Muscle of back (tissue), 11 donors: ENCODE measurements around the gene BCAS3. TPM values are rescaled to one million over a fixed set of nuclear protein-coding genes. Genes with fewer than 3 reads are reported as not detected.

Experiments used
- DNase-seq, 3 donors: peaks; one replicate each; pipeline versions ENCODE4 v3.0.0 to v3.0.0-alpha.2; 2013
- polyA plus RNA-seq, 10 donors: library from polyadenylated mRNA; unstranded; fragments of 120-200 nt; gene quantifications; one replicate each; pipeline ENCODE4 v1.2.1, GENCODE V29; 2013; ENCODE audit not compliant: insufficient read length in 10 of 10

The BCAS3 gene
- polyA plus RNA-seq, 10 donors, result 8.0 to 13.2 (median 10.2) TPM

DNA sequence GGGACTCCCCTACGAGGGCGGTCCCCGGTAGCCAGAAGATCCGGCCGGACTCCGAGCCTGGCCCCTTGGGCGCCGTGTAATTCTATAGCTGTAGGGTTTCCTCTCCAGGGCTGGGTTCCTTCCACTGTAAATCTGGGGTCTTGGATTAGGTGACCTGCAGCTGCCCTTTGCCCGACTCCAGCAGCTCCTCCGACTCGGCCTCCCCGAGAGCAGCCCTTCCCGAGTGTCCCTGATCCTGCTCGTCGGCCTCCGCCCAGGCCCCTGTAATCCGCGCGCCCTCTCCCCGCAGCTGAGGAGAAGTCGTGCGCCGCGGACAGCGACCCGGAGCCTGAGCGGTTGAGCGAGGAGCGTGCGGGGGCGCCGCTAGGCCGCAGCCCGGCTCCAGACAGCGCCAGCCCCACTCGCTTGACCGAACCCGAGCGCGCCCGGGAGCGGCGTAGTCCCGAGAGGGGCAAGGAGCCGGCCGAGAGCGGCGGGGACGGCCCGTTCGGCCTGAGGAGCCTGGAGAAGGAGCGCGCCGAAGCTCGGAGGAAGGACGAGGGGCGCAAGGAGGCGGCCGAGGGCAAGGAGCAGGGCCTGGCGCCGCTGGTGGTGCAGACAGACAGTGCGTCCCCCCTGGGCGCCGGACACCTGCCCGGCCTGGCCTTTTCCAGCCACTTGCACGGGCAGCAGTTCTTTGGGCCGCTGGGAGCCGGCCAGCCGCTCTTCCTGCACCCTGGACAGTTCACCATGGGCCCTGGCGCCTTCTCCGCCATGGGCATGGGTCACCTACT lies 727.4 kb downstream of the BCAS3 start:
- DNase-seq, result peak in 1 of 3 donors; percentile 77

DNA sequence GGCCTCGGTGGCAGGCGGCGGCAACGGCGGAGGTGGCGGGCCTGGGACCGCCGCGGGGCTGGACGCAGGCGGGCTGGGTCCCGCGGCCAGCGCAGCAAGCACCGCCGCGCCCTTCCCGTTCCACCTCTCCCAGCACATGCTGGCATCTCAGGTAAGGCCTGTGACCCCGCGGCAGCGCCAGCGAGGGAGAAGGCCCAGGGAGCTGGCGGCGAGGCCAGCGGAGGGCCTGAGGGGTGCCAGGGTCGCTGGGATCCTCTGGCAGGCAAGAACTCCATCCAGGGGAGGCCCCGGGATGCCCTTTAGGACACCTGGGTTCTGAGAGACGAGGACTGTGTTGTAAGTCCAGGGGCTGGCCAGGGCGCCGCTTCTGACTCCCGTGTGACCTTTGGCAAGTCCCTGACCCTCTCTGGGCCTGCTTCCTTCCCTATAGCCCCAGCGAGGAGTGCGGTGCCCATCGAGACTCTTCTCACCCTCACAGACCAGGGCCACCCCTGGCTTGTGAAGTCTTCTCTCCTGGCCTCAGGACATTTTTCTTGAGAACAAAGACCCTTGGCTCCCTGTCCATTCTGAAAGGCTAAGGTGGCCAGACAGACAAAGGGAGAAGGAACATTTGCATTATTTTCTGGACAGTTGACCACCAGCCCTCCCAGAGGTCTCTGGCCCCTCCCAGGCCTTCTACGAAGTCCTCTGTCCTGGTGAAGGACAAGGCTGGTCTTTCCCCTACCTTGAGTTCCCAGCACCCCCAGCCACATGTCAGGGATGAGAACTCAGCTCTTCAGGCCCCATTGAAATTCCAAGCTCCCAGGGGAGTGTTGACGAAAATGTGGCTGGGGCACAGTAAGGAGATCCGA lies 728.3 kb downstream of the BCAS3 start:
- peak in 1 of 3 donors; percentile 18 for DNase-seq

DNA sequence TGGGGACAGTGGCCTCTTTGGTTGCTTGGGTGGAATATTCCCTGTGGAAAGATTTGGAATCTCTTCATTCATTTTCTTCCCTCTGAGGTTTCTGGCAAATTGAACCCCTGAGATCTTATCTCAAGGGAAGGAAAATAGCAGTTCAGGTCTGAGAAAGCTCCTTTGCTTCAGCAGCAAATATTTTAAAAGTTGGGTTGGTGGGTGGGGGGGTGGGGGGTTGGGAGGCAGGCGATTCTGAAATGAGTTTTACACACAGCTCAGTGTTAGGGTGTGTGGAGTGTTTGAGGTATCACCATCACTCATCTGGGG lies 728.8 kb downstream of the BCAS3 start:
- DNase-seq, result no peak

DNA sequence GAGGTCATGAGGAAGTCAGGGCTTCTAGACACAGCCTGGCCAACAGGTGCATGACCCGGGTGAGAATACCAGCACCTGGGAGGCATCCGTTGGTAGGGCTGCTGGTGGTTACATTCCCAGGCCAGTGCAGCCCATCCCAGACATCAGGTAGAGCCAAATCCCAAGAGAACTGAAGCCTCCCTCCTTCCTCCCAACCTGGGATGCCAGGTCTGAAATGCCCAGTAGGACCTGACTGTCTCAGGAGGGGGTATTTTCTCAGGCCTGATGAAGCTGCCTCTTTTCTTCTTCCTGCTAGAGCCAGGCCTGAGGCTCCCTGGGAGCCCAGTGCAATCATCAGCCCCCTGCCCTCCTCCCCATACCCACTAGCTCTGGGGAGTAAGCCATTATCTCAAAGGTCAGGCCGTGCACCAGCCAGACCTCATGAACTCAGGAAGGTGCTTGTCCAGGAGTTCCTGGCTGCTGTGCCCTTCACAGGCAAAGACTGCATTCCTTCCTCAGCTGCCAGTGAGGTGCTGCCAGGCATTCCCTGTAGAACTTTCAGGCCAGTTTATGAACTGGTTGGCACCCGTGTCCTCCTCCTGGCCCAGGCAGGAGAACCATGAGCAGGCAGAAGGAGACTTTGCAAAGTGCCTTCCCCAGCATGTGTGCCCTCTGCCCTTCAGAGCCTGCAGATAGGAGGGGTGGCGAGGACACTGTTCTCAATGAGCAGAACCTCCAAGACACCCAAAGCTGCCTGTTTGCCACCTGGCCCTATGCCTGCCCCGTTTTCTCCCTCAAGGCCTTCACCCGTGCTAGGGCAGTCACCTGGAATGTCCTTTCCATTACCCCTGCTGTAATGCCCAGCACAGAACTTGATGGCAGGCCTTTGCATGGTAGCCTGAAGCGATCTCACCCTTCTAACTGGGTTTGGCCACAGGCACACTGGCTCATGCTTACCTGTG lies 729.6 kb downstream of the BCAS3 start:
- peak in 1 of 3 donors; percentile 17 for DNase-seq

DNA sequence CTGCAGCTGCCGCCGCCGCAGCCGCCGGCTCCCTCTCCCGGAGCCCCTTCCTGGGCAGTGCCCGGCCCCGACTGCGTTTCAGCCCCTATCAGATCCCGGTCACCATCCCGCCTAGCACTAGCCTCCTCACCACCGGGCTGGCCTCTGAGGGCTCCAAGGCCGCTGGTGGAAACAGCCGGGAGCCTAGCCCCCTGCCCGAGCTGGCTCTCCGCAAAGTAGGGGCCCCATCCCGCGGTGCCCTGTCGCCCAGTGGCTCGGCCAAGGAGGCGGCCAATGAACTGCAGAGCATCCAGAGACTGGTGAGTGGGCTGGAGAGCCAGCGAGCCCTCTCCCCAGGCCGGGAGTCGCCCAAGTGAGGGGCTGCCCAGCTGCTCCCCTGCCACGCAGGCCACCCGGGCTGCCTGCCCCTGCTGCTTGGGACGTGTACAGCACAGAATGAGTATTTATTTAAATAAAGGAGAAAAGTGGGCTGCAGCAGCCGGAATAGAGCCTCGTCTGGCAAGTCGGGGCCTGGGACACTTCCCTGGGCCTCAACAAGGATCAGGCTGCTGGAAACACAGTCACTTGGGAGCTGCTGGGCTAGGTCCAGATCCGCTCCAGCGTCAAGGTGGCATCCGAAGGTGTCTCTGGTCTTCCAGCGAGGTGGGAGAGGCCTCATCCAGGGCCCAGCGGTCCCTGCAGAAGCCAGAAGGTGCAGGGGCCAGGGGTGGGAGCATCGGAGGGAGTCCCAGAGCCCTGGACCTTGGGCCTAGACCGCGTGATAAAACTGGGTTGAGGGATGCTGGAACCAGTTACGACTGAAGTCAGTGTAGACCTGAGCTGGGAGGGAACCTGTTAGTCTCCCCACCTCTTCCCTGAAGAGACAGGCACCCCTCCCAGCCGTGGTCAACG lies 730.7 kb downstream of the BCAS3 start:
- DNase-seq, result peak in 1 of 3 donors; percentile 59

DNA sequence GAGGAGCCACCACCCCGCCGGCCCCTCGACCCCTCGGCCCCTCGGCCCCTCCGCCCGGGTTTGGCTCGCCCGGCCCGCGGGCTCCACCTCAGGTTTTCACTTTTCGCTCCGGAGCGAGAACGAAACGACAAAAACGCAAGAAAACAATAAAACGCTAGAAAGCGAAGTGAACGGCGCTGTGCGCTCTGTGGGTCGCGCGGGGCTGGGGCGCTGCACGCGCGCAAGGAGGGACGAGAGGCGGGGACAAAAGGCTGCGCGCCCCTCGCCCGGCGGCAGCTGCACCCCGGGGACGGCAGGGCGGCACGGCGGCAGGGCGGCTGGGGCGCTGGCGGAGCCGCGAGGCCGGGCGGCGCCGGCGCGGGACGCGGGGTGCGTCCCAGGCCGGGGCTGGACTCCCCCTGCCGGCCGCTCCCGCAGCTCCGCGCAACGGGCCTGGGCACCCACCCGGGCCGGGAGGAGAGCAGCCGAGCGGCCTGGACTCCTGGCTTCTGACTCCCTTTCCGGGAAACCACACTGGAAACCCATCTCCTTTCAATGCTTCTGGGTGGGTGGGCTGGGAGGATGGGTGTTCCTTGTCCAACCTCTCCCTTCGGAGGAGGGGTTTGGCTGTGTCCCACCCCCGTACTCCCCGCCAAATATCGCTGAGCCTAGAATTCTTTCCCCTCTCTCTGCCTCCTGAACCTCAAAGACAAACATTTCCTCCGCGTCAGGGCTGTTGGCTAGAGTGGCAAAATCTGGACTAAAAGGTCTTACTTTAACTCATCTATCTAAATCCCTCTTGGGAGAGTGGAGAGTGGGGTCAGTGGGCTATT lies 731.9 kb downstream of the BCAS3 start:
- peak in 2 of 3 donors; percentile 79 to 90 for DNase-seq

DNA sequence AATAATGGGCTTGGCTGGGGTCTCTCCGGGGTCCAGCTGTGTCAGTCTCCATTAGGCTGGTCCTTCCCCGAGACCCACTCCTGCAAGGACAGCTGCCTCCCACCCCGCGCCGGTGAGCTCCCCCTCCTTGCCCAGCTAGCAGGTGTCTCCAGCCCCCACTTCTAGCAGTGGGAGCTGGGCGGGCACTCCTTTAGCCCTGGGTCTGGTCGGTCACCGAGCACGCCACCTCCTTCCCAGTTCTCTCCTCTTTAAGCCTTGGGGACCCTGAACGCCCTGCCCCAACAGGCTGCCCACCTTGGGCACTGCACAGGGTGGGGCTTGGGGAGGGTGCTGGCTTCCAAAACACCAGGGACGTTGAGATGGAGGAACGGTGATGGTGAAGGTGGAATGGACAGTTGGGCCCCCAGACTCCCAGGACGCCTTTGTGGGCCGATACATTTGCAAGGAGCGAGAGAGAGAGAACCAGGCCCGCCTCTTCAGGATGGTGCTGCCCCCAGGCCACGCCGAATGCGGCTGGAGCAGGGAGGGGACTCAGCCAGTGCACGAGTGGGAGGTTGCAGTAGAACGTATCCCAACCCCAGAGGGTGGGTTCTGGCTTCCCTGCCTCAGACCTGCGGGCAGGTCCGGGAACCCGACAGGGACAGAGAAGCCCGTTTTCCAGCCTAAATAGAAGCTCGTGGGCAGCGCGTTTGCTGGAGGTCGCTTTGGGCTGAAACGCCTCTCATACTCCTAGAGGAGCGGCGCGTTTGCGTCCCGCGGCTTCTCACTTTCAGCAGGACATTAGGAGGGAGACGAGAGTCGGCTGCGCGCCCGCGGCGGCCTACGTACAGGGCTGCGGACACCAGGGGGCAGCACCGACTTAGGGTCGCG lies 732.7 kb downstream of the BCAS3 start:
- peak in 2 of 3 donors; percentile 80 to 93 for DNase-seq

DNA sequence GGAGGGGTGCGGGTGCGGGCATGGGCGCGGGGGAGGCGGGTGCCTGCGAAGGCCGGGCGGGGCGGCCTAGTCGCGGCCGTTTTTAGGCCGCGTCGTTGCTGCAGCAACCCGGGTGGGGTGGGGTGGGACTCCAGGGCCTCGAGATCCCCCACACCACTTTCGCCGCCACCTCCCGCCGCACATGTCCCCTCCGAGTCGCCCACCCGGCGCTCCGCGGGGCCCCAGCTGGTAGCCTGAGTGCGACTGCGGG lies 733.3 kb downstream of the BCAS3 start:
- no peak for DNase-seq

DNA sequence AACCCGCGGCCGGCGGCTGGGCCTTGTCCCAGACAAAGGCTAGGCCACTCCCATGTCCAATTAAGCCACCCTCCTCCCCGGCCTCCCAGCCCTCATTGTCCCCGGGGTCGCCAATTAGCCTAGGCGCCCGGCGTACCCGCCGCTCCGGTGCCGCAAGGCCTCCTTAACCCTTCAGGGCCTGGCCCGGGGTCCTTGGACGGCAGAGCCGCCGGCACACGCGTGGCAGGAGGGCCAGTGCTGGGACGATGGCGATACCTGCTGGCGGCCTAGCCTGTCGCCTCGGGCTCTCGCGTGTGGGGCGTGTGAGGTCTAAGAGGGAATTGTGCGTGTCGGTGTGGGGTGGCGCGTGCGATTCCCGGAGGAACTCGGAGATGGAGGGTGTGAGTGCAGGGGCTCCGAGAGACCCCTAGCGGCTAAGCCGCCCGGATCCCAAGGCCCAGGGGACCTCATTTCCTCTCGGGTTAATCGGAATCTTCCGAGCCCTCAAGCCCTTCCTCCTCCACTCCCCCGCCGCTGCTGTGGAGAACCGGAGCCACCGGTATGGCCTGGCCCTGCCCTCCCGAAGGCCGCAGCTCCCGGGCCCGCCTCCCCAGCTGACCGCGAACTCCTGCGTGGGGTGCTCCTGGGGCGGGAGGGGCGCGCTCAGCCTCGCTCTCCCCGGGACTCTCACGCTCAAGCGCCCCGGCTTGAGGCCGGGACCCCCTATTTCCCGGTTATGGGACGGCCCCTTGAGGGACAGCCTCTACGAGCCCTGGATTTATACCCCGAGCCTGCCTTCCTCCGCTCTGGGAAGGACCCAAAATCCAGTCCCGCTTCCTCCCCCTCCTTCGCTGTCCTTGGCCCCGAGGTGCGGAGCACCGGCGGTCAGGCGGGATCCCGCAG lies 733.9 kb downstream of the BCAS3 start:
- DNase-seq, result peak in 2 of 3 donors; percentile 66 to 94

DNA sequence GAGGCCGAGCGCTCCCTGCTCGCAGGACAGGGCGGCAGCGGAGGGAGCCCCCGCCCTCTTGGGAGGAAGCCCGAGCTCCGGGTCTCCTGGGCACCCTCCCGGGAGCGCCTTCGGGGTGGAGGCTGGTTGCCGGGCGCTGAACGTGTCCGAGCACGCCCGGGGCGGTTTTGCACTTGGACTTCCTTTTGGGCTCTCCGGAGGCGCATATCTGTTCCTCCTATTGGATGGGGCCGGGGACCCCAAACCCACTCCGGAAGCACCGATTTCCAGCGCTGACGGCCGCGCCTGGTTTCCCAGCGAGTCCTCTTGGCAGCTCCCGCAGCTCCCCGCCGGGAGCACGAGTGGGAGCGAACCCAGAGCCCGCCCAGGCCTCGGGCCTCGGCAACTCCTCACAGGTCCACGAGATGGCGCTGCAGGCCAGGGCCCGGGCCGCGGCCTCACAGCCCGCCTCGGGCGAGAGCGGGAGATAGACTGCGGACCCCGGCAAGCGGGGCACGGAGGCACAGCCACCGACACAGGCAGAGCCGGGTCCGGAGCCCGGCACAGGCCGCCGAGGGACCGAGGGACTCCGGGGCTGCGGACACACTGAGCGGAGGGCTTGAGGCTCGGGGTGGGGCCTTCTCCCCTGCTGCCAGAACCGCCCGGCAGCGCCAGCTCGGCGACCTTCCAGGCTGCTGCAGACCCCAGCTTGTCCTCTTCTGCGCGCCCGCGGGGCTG lies 734.6 kb downstream of the BCAS3 start:
- peak; percentile 76 to 96 (median 94) for DNase-seq

DNA sequence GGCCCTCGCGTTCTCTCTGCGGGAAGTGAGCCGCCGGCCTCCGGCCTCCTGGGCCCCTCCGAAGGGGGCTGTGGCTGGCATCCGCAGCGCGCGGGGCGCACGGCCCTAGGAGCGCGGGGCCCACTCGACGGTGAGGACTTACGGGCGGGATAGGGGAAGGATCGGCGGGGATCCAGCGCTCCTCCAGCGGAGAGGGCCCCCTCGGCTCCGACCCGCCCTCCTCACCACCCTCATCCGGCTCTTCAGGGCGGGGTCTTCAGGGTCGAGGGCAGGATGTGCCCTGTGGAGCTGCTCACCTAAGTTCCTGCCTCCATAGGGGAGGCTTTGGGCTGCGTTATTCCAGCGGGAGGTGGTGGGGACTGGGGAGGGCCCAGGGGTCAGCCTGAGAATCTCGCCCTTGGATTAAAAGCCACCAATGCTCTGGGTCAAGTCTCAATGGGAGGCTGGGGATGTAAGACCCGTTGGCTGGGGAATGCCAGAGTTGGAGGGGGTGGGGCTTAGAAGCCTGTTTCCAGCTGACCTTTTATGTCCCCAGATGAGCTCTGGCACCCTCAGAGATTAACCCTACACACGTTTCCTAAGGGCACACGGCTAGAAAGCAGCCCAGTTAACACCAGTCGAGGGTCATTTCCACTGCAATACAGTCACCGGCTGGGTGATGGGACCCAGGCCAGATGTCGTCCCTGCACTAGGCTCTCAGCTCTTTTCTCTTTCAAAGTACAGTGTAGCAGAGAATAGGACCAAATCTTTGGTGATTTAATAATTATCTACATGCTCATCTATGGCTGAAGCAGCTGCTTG lies 735.4 kb downstream of the BCAS3 start:
- DNase-seq, result no peak

DNA sequence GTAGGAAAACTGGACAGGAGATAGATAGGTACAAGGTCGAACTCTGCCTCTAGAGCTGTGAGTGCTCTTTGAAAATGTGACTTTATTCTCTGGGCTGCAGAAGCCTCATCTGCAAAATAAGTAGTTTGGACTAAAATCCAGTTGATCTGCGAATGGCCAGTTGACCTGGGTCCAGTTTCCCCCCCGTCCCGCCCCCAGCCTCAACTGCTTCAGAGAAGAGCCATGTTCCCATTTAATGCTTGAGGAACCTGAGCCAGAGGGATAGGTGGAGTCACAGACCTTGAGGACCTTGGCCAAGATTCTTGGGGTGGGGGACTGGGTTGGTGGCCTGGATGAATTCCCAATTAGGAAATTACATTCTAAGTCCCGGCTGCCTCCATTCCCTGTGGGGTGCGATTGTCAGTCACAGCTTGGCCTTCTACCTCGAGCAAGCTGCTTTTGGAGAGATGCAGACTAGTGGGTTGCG lies 736.0 kb downstream of the BCAS3 start:
- peak in 1 of 3 donors; percentile 7 for DNase-seq

DNA sequence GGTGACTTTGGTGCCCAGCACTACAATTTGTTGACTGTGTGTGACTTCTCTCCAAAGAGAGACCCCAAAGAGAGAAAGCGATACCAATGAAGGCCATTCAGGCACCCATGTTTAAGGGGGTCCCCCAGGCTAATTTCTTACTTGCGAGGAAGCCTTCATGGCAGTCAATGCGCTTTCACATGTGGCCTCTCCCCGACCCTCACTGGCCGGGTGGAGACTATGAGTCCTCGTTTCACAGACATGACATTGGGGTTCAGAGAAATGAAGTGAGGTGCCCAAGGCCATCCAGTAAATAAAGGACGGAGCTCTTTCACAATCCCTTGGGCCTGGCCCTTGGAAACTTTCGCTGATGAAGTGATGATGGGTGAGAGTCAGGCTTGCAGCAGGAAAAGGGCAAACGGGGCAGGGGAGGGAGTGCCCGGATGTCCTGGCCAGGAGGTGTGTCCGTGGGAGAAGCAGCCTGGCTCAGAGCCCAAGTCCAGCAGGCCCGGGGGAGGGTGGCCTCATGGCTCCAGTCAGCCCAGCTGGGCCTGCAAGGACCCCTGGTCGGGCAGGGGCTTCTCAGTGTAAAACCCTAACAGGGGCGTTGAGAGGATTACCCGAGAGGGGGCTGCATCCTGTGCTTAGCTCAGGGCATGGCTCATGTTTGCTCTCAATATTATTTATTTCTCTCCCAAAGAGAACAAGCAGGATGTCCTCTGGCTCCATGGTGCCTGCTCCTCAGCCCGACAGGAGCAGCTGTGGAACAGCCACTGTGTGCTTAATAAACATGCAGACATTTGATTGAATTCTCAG lies 736.7 kb downstream of the BCAS3 start:
- DNase-seq, result peak in 1 of 3 donors; percentile 5

DNA sequence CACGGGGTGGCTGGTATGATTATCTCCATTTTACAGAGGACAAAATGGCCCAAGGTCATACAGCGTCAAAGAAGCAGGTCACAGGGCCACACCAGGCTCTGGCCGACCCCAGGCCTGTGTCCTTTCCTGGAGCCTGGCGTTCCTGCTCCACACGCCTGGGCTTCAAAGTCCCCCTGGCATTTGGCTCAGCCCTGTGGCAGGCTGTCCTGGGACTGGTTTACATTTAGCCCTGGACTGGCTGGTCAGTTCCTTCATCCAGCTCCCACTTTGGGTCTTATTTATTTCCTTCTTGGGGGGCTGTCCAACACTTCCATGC lies 737.2 kb downstream of the BCAS3 start:
- no peak for DNase-seq

DNA sequence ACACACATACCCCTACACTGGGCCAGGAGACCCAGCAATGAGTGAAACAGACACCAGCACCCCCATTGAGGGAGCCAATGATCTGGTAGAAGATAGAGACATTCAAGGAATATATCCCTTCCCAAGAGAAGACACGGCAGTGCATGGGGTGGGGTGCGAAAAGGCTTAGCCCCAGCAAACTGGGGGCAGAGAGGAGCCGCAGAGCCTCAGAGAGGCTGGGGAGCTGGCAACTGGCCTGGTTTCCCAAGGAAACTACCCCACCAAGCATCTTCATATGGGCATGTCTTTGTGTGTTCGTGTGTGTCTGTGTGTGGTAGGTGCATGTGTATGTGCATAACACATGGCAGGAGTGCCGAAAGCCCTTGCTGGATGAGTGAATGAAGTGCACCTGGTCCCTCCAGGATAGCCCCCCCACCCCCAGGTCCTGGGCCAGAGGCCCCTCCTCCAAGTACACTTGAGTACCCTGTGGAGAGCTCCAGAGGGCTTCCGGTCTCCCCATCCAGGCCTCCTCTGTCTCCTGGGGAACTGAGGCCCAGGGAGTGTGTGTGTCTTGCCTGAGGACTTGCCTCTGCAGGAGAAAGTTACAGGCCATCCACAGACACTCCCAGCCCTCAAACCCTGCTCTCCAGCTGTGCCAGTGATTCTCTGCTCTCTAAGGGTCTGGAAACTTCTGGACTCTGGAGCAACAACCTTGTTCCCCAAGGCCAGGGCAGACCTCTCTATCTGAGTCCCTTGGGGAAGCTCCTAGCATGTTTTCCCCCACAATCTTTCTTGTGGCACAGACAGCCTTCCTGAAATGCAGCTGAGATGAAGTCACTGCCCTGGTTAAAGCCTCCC lies 737.9 kb downstream of the BCAS3 start:
- DNase-seq, result peak in 1 of 3 donors; percentile 4
